SK-N-MC (cell line): ENCODE results near the gene GKN1.

Experiments used
- DNase-seq: peaks from one replicate; pipeline ENCODE4 v3.0.0-alpha.2; 2011; ENCODE audit warnings: low read depth, low spot score
- H3K27ac ChIP-seq: fragments of 200-600 bp; sonication (generic); 2 replicates; pipeline ENCODE4 v1.5.1; 2016; ENCODE audit warnings: mixed run types
- H3K36me3 ChIP-seq: fragments of 200-600 bp; sonication (generic); 2 replicates; pipeline ENCODE4 v1.6.1; 2017; ENCODE audit warnings: antibody characterized with exemption, low read length, mixed read lengths; ENCODE audit not compliant: insufficient read depth
- H3K4me3 ChIP-seq: fragments of 200-600 bp; sonication (generic); 2 replicates; pipeline ENCODE4 v1.5.1; 2016
- H3K9ac ChIP-seq: fragments of 200-600 bp; sonication (generic); 2 replicates; pipeline ENCODE4 v1.8.0; 2017; ENCODE audit warnings: mixed run types, mixed read lengths; ENCODE audit not compliant: insufficient read length
- H3K9me3 ChIP-seq: fragments of 200-600 bp; sonication (generic); 2 replicates; pipeline ENCODE4 v1.6.1; 2017; ENCODE audit warnings: low read depth, mild to moderate bottlenecking, antibody characterized with exemption, low read length, moderate library complexity, mixed read lengths
- EZH2 ChIP-seq: fragments of 200-600 bp; sonication (generic); IDR thresholded peaks from one replicate; pipeline ENCODE4 v1.6.1; 2017; ENCODE audit warnings: antibody characterized with exemption
- FOXP2 ChIP-seq: optimal IDR thresholded peaks from 2 replicates; pipeline ENCODE3; 2011; ENCODE audit warnings: mild to moderate bottlenecking, moderate library complexity; ENCODE audit not compliant: insufficient read depth; ENCODE audit errors: extremely low read length, control extremely low read depth
- POLR2AphosphoS5 ChIP-seq: IDR thresholded peaks from 2 replicates; pipeline ENCODE4 v1.6.1; 2012; ENCODE audit warnings: mild to moderate bottlenecking, low read depth, low read length, borderline replicate concordance

GKN1 gene

DNA sequence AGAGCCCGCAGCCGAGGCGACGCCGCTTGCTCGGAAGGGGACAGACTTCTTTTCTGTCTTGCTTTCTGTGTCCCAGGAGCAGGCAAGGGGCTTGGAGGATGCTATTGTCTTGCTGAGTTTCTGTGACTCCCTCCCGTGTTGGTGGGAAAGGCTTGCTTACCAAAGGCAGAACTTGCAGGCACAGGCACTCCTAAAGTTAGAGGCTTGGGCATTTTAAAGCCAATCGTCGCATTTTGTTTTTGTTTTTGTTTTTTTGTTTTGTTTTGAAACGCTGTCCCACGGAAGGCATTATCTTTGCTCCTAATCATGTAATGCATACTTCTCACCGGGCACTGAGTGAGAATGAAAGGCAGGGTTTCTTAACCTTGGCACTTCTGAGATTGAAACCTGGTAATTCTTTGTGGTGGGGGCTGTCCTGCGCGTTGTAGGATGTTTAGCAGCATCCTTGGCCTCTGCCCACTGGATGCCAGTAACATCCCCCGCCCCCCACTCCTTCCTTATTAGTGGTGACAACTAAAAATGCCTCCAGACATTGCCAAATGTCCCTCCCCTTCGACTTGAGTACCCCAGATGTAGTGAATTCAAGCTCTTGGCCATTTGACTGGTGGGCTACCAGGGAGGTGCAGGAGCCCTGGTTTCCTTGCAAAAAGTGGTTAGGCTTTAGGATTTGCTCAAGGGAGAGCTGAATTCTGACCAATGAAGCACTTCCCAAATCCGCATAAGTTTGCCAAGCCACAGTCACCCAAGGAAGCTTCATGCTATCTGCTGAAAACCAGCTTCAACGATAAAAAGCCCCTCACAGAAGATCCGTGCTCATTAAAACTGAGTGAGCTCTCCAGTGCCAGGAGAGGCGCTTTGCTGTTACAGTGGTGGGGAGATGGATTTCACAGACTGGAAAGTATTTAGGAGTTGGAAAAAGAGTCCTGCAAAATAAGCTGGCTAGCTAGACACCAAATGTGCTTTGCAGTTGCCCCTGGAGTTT, 39.7 kb downstream of the GKN1 start:
- Histone ChIP-seq H3K36me3 (no peaks in the 10 kb centered on the region), H3K4me3 (peak overlapping the region; percentile 94), H3K27ac (no peak overlapping the region; the same call in 1 of the 2 replicates), H3K9ac (peak overlapping the region; percentile 83), H3K9me3 (no peaks in the 10 kb centered on the region)
- no peak for DNase-seq
- TF ChIP-seq POLR2AphosphoS5 (no peak), EZH2 (no peak), FOXP2 (no peak)

DNA sequence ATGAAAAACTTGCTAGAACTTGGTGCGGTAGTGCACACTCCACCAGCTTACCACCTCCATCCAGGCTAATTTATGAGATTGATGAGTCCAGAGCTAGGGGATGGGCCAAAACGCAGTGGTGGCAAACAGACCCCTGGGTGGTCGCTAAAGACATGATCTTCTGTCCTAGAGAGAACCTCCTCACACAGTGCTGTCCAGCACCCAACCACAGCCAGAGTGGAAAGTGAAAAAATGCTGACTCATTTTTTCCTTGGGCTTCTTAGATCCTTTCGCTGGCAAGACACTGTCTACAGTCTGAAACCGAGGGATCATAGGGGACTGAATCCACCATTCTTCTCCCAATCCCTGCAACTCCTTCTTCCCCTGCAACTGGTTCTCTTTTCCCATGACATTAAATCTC, 42.6 kb downstream of the GKN1 start:
- Histone ChIP-seq H3K4me3 (no peak overlapping the region), H3K9me3 (no peaks in the 10 kb centered on the region), H3K36me3 (no peaks in the 10 kb centered on the region), H3K9ac (no peak overlapping the region), H3K27ac (no peak overlapping the region)
- DNase-seq, result no peak
- TF ChIP-seq FOXP2, result no peak
- TF ChIP-seq POLR2AphosphoS5, result no peak
- no peak for TF ChIP-seq EZH2

DNA sequence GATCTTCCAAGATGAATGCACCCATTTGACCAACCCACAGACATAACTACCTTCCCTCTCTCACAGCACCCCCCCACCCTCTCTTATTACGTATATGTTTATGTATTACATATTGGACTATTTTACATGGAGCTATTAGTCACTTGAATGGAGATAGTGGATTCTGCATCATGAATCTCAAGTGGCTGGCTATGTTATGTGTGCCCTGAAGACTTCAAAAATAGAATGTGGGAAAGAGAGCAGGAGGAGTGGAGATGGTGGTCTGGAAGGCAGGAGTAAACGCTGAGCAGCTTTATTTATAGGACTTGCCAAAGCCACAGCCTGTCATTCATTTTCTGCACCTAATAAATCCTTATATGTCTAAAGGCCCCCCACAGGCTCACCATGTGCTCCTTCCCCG, 43.4 kb downstream of the GKN1 start:
- DNase-seq, result no peak
- H3K36me3 ChIP-seq, result no peaks in the 10 kb centered on the region
- no peak for TF ChIP-seq POLR2AphosphoS5
- no peak for TF ChIP-seq EZH2
- TF ChIP-seq FOXP2, result no peak
- H3K9ac ChIP-seq, result no peak overlapping the region
- no peak overlapping the region for H3K27ac ChIP-seq
- H3K9me3 ChIP-seq, result no peaks in the 10 kb centered on the region
- H3K4me3 ChIP-seq, result no peak overlapping the region

DNA sequence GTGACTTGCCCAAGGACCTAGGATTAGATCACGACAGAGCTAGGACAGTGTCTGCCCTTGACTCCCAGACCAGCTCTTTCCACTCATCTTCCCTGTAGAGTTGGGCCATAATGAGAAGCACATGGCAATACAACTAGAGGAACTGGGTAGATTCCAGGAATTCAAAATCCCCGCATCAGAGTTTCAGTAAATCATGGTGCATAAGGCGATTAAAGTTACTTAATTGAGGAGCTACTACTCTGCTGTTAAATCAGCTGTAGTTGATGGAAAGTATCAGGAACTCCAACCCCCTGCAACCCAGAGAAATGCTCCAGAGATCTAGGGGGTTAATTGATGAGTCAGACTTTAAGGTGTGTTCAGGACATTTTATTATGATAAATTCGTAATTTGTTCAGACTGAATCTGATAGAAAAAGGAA, 44.3 kb downstream of the GKN1 start:
- Histone ChIP-seq H3K36me3 (no peaks in the 10 kb centered on the region), H3K4me3 (0 out of 2 replicates have a peak overlapping the region, but pooled peaks have one; percentile 13), H3K9me3 (no peaks in the 10 kb centered on the region), H3K9ac (no peak overlapping the region), H3K27ac (peak overlapping the region; percentile 49; the same call in 1 of the 2 replicates)
- no peak for TF ChIP-seq POLR2AphosphoS5
- TF ChIP-seq FOXP2, result no peak
- TF ChIP-seq EZH2, result no peak
- DNase-seq, result no peak

DNA sequence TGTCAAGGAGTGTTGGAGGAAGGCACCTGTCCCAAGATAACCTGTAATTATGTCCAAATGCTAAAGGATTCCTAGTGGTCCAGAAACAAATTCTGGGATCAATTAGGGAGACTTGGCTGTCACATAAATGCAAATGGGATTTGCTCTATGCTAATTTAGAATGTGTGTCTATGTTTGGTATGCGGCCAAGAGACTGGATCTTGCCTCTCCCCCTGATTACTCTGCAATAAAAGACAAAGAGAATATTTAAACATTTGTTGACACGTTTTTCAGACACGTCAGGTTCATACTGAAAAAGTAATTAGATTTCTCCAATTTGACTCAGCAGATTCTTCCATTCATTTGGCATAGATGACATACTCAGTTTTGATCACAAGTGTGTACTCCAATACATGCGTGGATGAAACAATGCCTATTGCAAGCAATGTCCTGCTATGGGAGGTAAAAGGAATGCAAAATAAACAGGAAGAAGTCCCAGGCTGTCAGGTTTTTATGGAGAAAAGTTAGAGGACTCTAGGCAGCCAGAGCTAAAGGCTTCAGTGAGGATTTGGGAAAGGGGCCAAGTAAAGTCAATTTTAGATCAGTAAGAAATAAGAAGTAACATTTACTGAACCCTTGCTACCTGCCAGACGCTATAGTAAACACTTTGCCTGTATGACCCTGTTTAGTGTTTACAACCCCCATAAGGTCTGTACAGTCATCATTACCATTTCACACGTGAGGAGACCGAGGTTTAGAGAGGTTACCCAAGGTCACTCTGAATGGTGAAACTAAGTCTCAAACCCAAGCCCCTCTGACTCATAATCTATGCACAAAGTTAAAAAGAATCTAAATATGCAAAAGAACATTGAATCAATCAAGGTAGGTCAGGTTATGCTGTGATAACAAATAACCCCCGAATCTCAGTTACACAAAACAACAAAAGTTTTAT, 46.3 kb downstream of the GKN1 start:
- Histone ChIP-seq H3K36me3 (0 out of 2 replicates have a peak, but pooled peaks cover under 1% of the 10 kb centered on the region), H3K27ac (peak overlapping the region; percentile 70), H3K9ac (peak overlapping the region; percentile 30), H3K9me3 (no peaks in the 10 kb centered on the region), H3K4me3 (peak overlapping the region; percentile 68)
- TF ChIP-seq POLR2AphosphoS5 (no peak), EZH2 (no peak), FOXP2 (no peak)
- DNase-seq, result no peak

DNA sequence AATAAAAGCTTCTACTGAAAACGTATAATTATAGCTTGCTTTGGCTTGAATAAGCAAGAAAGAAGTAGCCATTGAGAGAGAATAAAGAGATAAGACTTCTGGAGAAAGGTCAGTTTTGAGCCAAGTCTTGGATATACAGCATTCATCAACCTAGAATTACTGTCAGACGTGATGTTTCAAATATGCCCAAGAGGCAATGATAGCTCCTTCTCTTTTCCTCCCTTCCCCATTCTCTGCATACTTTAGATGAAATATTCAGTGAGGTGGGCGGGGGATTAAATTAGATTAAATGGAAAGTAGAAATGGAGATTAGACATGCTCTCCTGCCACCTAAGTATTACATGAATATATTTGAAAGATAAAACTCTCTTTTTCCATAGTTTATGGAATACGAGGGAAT, 47.3 kb downstream of the GKN1 start:
- no peak for DNase-seq
- Histone ChIP-seq H3K4me3 (no peak overlapping the region), H3K9ac (no peak overlapping the region), H3K27ac (no peak overlapping the region), H3K9me3 (no peaks in the 10 kb centered on the region), H3K36me3 (0 out of 2 replicates have a peak, but pooled peaks cover 6% of the 10 kb centered on the region)
- TF ChIP-seq EZH2 (no peak), FOXP2 (no peak), POLR2AphosphoS5 (no peak)

DNA sequence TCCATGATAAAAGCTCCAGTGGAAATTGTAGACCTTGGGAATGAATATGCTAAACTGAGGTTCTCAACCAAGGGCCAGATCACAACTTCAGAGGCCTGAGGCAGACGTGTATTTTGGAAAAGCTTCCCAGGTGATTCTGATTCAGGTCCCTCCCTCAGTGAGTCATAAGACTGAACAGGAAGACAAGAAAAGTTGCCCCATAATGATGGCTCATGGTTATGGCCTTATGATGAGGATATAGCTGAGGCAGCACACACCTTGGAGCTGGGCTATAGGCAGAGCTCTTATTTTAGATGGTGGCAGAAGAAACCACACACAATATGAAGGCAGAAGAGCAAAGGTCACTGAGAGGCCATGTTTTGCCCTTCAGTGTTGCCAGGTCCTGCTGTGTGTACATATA, 48.1 kb downstream of the GKN1 start:
- 0 out of 2 replicates have a peak, but pooled peaks cover 6% of the 10 kb centered on the region for H3K36me3 ChIP-seq
- TF ChIP-seq POLR2AphosphoS5, result no peak
- TF ChIP-seq EZH2, result no peak
- no peak for TF ChIP-seq FOXP2
- H3K9ac ChIP-seq, result no peak overlapping the region
- DNase-seq, result no peak
- no peak overlapping the region for H3K27ac ChIP-seq
- H3K4me3 ChIP-seq, result no peak overlapping the region
- H3K9me3 ChIP-seq, result no peaks in the 10 kb centered on the region

DNA sequence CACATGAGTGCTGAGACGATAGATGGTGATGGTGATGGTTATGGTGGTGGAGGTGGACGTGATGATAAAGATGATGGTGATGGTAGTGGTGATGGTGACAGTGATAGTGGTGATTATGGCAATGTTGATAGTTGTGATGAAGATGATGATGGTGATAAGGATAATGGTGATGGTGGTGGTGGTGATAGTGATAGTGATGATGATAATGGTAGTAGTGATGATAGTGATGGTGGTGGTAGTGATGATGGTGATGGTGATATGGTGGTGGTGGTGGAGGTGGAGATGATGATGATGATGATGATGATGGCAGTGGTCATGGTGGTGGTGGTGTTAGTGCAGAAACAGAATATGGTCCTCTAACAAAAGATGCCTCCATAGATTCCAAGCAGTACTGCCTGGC, 48.8 kb downstream of the GKN1 start:
- no peak for TF ChIP-seq POLR2AphosphoS5
- no peak for TF ChIP-seq EZH2
- TF ChIP-seq FOXP2, result no peak
- DNase-seq, result no peak
- no peak overlapping the region for H3K9ac ChIP-seq
- H3K27ac ChIP-seq, result no peak overlapping the region
- peaks cover 9% of the 10 kb centered on the region; the same call in 1 of the 2 replicates for H3K36me3 ChIP-seq
- no peak overlapping the region for H3K4me3 ChIP-seq
- 0 out of 2 replicates have a peak, but pooled peaks cover 3% of the 10 kb centered on the region for H3K9me3 ChIP-seq

DNA sequence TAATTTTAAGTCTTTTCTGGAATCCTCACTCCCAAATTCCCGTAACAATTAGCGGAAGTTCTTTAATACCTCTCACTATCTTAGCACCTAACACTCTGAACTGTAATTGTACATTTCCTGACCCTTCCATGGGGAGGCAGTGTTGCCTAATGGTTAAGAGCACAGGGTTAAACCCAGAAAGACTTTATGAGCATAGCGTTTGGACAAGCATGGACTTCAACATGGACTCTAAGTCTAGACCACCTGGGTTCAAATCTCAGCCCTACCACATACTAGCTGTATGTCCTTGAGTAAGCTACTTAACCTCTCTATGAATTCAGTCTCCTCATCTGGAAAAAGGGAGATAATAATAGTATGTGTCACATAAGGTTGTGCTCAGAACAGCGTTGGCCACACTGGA, 51.6 kb downstream of the GKN1 start:
- Histone ChIP-seq H3K9ac (no peak overlapping the region), H3K4me3 (no peak overlapping the region), H3K36me3 (peaks cover 10% of the 10 kb centered on the region; the same call in 1 of the 2 replicates), H3K9me3 (0 out of 2 replicates have a peak, but pooled peaks cover 4% of the 10 kb centered on the region), H3K27ac (no peak overlapping the region)
- TF ChIP-seq FOXP2, result no peak
- no peak for TF ChIP-seq POLR2AphosphoS5
- TF ChIP-seq EZH2, result no peak
- no peak for DNase-seq
